ENCODE measurements around the gene VSTM2B. TPM values are rescaled to one million over a fixed set of nuclear protein-coding genes. Genes with fewer than 3 reads are reported as not detected.

The VSTM2B gene
- polyA plus RNA-seq, 4 donors, result 0.47 to 1.6 (median 0.65) TPM

GRCh38 chr19:29495091-29495490 lies 30.7 kb upstream of the VSTM2B start:
- no peak for DNase-seq (ENCODE audit: low read depth in 4 of 4, low spot score in 3 of 4)

DNA sequence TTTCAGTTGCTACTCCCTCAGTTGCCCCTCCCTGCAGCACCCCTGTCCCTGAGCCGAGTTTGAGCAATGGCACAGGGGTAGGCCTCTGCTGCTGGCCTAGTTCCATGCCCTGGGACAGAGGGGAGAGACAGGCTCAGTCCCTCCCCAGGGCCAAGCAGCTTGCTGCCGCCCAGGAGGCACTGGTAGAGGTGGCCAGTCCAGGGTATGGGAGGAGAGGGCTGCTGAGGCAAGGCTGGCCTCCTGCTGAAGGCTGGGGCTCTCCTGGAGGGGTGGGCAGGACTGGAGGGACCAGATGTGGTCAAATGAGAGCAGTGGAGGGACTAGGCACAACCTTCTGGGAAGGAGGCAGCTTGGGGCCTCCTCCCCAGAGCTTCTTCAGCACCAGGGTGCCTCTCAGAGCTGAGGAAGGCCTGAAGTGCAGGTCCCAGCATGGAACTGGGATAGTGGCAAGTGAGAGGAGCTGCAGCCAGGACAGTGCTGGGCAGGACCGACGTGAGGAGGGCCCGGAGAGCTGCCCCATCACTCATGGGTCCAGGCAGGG lies 29.8 kb upstream of the VSTM2B start:
- no peak for DNase-seq (ENCODE audit: low read depth in 4 of 4, low spot score in 3 of 4)

DNA sequence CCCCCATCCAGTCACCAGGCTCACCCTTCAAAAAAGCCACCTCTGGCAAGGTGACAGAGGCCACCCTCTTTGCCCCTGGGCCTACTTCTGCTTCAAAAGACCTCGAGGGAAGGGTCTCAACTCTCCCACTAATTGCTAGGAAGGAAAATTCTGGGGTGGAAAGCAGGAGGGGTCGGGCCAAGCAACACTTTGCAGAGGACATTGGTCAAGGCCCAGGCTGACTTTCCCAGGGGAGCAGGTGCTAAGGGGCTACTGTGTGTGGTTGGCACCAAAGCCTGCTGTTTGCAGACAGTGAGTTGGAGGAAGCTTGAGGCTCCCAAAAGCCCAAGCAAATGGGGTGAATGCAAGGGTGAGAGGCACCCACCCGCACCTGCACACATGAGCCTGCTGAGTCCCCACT lies 28.6 kb upstream of the VSTM2B start:
- no peak for DNase-seq (ENCODE audit: low read depth in 4 of 4, low spot score in 3 of 4)

GRCh38 chr19:29497686-29498436 lies 27.9 kb upstream of the VSTM2B start:
- DNase-seq (ENCODE audit: low read depth in 4 of 4, low spot score in 3 of 4), result no peak

- DNase-seq (ENCODE audit: low read depth in 4 of 4, low spot score in 3 of 4), result no peak
These were observed 26.4 kb upstream of the VSTM2B start for GRCh38 chr19:29499261-29499920.

DNA sequence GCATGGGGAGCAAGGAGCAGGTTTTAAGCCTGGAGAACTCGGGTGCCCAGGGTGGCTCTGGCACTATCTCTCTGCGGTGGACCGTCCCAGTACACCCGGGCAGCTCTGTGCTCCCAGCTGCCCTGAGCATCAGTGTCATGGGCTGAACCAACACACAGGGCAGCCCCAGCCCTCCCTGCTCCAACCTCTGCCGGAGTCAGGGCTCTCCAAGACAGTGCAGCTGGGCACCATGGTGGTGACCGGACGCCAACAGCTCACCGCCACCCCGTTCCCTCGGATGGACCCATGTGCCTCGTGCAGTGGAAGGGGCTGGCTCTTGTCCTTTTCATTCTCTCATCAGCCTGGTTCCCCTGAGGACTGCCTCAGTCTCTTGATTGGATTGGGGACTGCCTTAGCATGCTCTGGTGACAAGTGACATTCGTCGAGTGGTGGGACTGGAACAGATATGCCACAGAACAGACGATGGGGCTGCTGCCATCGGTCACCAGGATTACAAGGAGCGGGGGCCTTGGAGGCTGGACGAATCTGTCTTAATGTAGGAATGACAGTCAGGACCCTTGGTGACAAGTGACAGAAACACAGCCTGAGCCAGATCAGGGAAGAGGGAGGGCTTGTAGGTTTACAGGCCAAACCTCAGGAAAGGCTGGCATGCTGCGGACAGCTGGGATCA lies 25.7 kb upstream of the VSTM2B start:
- no peak for DNase-seq (ENCODE audit: low read depth in 4 of 4, low spot score in 3 of 4)

GRCh38 chr19:29501816-29502580 lies 23.8 kb upstream of the VSTM2B start:
- DNase-seq (ENCODE audit: low read depth in 4 of 4, low spot score in 3 of 4), result no peak

DNA sequence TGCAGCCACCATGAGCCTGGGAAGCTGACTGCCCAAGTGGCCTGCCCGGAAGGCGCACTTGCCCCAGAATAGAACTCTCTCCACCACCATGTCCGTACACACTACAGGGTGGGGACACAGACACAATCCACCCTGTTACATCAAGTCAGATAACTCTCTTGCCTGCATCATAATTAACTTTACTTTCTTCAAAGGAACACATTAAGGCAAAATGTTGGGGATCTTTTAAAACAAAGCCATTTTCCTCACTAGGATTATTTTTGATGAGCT lies 23.3 kb upstream of the VSTM2B start:
- no peak for DNase-seq (ENCODE audit: low read depth in 4 of 4, low spot score in 3 of 4)

GRCh38 chr19:29503140-29503758 lies 22.5 kb upstream of the VSTM2B start:
- no peak for DNase-seq (ENCODE audit: low read depth in 4 of 4, low spot score in 3 of 4)

DNA sequence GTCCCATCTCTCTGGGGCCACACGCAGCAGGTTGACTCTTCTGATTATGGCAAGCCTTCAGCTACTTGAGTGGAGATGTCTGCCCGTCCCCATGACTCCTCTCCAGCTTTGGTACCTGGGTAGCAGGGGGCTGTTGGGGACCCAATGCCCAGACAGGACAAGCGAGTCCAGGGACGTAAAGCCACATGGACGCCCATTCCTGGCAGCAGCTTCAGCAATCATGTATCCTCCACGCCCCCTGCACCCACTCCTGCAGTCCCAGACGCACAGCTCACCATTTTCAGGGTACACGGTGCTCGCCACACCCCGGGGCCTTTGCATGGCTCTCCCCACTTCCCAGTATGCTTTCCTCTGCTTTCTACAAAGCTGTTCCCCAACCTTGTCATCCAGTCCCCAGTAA lies 22.0 kb upstream of the VSTM2B start:
- no peak for DNase-seq (ENCODE audit: low read depth in 4 of 4, low spot score in 3 of 4)

DNA sequence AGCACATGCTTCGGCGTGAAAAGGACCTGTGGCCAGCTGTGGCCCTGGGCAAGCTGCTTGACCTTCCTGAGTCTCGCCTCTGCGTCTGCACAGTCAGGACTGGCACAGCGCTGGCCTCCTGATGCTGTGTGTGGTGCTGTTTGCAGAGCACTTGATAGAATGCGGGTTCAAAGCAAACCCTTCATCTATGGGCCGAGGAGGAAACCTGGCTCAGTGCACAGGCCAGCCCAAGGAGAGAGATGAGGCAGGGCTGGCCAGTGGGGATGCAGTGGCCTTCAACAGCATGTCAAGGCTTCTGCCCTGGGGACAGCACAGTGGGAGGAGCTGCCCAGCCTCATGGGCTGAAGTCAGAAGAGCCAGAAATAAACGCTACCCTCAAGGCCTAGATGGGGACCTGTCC lies 21.3 kb upstream of the VSTM2B start:
- no peak for DNase-seq (ENCODE audit: low read depth in 4 of 4, low spot score in 3 of 4)

DNA sequence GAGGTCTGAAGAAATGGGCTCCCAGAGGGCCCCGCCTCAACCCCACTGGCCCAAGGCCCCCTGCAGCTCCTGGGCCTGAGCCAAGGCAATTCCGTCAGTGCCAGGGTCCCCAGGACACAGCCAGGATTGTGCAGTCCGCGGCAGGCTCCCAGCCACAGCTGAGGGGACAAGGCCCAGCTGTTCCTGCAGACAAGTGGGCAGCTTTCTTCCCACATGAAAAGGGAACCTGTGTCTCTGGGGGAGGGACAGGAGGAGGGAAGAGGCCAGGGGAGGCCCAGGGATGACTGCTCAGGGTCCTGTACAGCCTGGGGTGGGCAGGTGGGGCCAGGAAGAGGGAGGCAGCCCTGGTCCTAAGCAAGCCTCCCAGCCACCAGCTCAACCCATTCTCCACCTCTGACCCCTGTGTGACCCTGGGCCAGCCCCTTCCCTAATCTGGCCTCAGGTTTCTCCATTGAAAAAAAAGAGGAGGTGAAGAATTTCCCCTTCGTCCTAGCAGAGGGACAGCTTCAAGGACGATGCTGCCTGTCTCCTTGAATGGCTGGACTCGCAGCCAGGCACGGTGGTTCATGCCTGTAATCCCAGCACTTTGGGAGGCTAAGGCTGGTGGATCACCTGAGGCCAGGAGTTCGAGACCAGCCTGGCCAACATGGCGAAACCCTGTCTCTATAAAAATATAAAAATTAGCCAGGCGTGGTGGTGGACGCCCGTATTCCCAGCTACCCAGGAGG lies 20.5 kb upstream of the VSTM2B start:
- DNase-seq (ENCODE audit: low read depth in 4 of 4, low spot score in 3 of 4), result no peak

GRCh38 chr19:29506619-29506911 lies 19.2 kb upstream of the VSTM2B start:
- no peak for DNase-seq (ENCODE audit: low read depth in 4 of 4, low spot score in 3 of 4)

DNA sequence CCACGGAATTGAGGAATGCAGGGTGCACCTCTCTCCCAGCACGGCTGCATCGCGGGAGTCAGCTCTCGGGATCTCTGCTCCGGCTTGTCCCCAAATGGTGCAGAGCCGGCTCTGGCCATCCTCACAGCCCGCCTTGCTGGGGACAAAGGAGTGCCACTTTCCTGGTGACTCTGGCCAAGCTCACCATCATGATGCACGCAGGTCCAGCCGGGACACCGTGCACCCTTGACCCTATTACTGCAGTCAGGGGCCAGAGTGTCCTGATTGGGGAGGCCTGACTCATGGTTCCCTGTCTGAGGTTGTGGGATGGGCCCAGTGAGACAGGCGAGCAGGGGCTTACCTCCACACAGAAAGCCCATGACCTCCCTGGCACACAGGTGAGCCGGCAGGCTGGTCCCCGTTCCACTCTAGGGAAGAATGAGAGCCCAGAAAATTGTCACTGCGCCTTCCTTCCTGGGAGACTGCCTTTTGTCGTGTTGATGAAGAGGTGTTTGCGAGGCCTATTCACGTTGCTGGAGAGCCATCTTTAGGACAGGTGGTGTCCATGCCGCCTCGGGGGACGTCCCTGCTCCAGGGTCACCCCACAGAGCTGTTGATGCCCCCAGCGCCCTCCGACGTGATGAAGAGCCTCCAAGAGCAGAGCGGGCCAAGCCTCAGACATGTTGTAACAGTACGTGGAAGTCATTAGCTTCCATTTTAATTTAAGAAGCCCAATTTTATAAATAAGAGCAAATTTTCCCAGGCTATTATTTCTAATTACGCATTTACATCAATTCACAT lies 18.5 kb upstream of the VSTM2B start:
- no peak for DNase-seq (ENCODE audit: low read depth in 4 of 4, low spot score in 3 of 4)

GRCh38 chr19:29508181-29508580 lies 17.6 kb upstream of the VSTM2B start:
- DNase-seq (ENCODE audit: low read depth in 4 of 4, low spot score in 3 of 4), result no peak

DNA sequence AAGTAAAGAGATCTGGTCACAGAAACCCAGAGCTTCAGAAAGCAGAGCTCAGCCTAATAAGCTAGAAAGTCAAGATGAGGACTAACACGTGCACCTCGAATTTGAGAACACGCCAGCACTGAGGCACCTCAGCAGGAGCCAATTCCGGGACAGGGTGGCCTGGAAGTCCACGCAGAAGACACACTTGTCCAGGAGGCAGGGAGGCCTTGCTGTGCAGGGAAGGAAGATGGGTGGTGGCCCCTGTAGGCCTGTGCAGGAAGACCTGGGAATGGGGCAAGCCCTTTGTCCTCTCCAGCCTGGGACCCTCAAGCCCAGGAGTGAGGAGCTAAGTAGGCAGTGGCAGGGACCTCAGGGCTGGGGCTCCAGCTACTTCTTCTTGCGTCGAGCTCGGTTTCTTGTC lies 16.3 kb upstream of the VSTM2B start:
- no peak for DNase-seq (ENCODE audit: low read depth in 4 of 4, low spot score in 3 of 4)

- no peak for DNase-seq (ENCODE audit: low read depth in 4 of 4, low spot score in 3 of 4)
These were observed 15.0 kb upstream of the VSTM2B start for GRCh38 chr19:29510701-29511265.

- DNase-seq (ENCODE audit: low read depth in 4 of 4, low spot score in 3 of 4), result no peak
These were observed 14.0 kb upstream of the VSTM2B start for GRCh38 chr19:29511768-29512167.

DNA sequence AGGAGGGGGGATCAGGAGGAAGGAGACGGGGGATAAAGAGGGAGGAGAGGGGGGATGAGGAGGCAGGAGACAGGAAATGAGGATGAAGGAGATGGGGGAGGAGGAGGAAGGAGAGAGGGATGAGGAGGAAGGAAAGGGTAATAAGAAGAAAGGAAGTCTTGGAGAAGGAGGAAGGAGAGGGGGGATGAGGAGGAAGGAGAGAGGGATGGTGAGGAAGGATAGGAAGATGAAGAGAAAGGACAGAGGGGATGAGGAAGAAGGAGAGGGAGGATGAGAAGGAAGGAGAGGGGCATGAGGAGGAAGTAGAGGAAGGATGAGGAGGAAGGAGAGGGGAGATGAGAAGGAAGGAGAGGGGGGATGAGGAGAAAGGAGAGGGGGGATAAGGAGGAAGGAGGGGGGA lies 13.0 kb upstream of the VSTM2B start:
- no peak for DNase-seq (ENCODE audit: low read depth in 4 of 4, low spot score in 3 of 4)
